ENCODE measurements around the gene DNAJC1.

DNA sequence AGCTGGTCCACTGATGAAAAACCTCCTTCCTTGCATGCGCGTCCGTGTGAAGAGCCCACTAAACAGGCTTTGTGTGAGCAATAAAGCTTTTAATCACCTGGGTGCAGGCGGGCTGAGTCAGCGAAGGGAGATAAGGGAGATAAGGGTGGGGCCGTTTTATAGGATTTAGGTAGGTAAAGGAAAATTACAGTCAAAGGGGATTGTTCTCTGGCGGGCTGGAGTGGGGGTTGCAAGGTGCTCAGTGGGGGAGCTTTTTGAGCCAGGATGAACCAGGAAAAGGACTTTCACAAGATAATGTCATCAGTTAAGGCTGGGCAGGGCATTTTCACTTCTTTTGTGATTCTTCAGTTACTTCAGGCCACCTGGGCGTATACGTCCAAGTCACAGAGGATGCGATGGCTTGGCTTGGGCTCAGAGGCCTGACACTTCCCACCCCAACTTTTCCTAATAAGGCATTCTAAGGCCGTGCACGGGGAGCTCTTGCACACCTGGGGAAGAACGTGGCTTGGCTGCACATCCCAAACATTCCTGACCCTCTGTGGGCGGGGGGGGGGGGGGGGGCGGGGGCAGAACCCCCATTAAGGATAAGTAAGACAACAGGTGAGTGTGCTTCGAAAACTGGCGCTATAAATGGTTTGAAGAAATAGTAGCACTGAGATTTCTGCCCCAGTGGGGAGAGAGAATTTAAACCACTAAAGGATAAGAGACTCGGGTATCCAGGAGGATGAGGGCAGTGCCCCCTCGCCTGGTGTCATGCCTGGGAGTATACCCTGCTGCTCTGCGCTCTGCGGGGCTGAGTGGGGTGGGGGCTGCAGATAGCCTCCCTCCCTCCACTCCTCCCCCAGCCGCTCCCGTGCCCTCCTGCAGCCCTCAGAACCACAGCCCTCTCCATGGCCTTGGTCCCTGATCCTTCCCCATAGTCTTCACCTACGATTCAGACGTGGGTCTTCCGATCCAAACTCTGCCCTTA lies 251.9 kb downstream of the DNAJC1 start:
- TF ChIP-seq CTCF (IDR thresholded peaks at IDR 0.05; ENCODE audit: insufficient read depth, low read length, poor library complexity, severe bottlenecking) (no peak), EZH2phosphoT487 (conservative IDR thresholded peaks at IDR 0.05; ENCODE audit: low read length) (no peak)
